GM12892 (cell line): ENCODE measurements around the gene GNPDA2. TPM values are rescaled to one million over a fixed set of nuclear protein-coding genes. Genes with fewer than 3 reads are reported as not detected.
A peak's percentile ranks its signal among the peaks of the same experiment; 100 is the strongest.
"Not testable (repeated sequence)": the region's sequence is repeated elsewhere in the genome, so short reads cannot be mapped to it uniquely, and the experiment has no call there.

Experiments
- DNase-seq: peaks from one replicate; pipeline ENCODE4 v3.0.0; 2011; ENCODE audit not compliant: insufficient read length
- FAIRE-seq: peaks from 2 replicates; lab custom pipeline; 2011; peaks lifted over from hg19 to GRCh38; lab: Jason Lieb, UNC
- POLR2A ChIP-seq: IDR thresholded peaks from 2 replicates; pipeline ENCODE4 v1.6.1; 2011; ENCODE audit warnings: low read depth, low read length, control low read depth
- POLR2AphosphoS5 ChIP-seq: IDR thresholded peaks from 2 replicates; pipeline ENCODE4 v1.6.1; 2011; ENCODE audit warnings: low read depth, low read length, control low read depth
- TAF1 ChIP-seq: IDR thresholded peaks from 2 replicates; pipeline ENCODE4 v1.6.1; 2011; ENCODE audit warnings: low read depth, mild to moderate bottlenecking, control low read depth, low read length, borderline replicate concordance
- polyA plus RNA-seq: library from polyadenylated mRNA; unstranded; fragments of >200 nt; gene quantifications from one replicate; pipeline ENCODE4 v1.2.1, GENCODE V29; 2012; ENCODE audit warnings: missing spikeins, inconsistent platforms; ENCODE audit not compliant: missing spikeins

GNPDA2 gene
- polyA plus RNA-seq: 26.3 TPM

GRCh38 chr4:44726038-44726871, at the start of gene GNPDA2:
TSS of gene GNPDA2 (minus strand) at chr4:44726556. CDS start at chr4:44722207, 4,349 bp downstream.
- TF ChIP-seq TAF1 (peak; percentile 34; the same call in 1 of the 2 replicates), POLR2AphosphoS5 (peak; percentile 85), POLR2A (peak; percentile 92)
- FAIRE-seq (peak; percentile 97), DNase-seq (peak; percentile 51)

- FAIRE-seq (no peak), DNase-seq (no peak)
Observed at GRCh38 chr4:44772340-44772739, 46.0 kb upstream of the GNPDA2 start.

DNA sequence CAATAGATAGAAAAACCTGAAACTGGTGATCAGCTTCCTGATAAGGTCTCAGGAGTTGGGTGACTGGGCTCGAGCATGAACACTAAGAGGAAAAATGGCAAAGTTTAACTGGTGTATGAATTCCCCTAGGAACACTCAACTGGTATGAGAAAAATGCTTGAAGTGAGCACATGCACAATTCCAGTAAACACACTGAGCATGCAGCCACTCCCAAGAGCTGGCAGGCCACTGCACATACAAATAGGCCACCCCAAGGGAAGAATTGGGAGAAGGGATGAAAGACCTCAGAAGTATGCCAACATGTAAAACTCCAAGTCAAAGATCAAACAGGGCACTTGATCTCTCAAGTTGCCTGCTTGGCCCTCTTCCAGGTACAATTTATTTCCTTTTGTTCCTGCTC, 45.4 kb upstream of the GNPDA2 start:
- TF ChIP-seq TAF1: no peak
- TF ChIP-seq POLR2A: no peak
- no peak for TF ChIP-seq POLR2AphosphoS5
- DNase-seq (no peak), FAIRE-seq (no peak)

More at GRCh38 chr4:44772340-44772739, 46.0 kb upstream of the GNPDA2 start:
- TF ChIP-seq POLR2AphosphoS5 (no peak), POLR2A (no peak), TAF1 (no peak)

- FAIRE-seq (no peak), DNase-seq (no peak)
- TF ChIP-seq POLR2A: no peak
- no peak for TF ChIP-seq POLR2AphosphoS5
- no peak for TF ChIP-seq TAF1
Observed at GRCh38 chr4:44766453-44766852, 40.1 kb upstream of the GNPDA2 start.

- TF ChIP-seq TAF1 (no peak), POLR2A (no peak), POLR2AphosphoS5 (no peak)
- FAIRE-seq: no peak
- no peak for DNase-seq
Observed at GRCh38 chr4:44765116-44765515, 38.8 kb upstream of the GNPDA2 start.

DNA sequence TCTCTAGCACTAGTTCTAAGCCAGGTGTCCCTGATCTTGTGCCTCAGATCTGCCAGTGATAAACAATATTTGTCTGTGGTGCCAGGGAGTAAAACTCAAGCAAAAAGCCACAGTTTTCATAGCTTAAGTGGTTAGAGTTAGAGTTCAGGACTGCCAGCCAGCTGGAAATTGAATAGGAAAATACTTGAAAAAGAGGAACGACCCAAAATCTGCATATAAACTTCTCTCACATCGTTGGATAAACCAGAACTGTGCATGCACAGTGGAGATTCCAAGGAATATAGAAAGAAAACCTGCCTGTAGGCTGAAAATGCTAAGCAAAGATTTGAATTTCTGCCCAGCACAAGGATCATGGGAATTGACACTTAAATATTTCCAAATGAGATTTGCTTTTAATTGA, 35.0 kb upstream of the GNPDA2 start:
- FAIRE-seq (no peak), DNase-seq (no peak)
- TF ChIP-seq POLR2AphosphoS5 (no peak), POLR2A (no peak), TAF1 (no peak)

DNA sequence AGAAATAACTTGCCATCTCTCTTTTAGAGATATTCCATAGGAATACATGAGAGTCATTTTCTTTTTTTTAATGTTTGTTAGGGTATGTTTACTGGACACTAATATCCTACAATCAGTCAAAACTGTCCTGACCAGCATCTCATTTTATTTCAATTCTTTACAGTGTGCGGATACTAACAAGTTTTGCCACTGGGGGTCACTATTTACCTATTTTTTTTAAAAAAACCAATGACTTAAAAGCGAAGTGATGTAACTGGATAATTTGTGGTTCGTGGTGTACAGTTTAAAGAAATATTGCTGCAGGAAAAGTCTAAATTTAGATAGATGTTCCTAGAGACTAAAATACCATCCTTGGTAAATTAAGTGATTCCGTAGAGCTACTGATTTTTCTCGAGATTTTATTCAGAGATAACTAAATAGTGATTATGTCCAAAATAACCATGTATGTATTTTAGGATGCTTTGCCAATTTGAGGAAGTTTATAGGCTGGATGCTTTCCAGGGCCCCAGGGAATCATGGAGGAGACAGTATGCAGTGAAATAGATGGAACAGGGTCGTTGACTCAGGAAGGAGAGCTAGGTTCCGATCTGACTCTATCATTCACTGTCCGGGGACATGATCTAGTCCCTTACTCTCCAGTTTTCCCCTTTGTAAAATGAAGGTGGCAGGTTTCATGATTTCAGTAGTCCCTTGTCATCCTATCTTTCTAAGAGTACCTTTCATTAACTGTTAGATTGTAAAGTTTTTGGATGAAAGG, 34.0 kb upstream of the GNPDA2 start:
- FAIRE-seq (no peak), DNase-seq (no peak)

DNA sequence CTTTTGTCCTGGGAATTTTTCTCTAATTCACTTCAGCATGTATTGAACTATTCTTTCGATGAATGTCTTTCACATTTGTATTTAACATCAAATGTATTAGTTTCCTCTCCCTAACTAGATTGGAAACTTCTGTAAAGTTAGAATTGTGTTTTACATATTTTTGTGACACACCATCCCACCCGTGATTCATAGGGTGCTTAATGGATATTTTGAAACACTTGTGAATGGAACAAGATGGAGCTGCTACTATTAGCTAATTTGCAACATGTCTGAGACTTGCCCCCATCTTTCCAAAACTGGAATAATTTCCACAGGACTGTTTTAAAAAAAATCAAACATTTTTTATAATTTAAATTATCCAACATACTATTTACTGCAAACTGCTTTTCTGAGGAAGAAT, 30.2 kb upstream of the GNPDA2 start:
- FAIRE-seq: no peak

More for the DNA sequence above, 34.0 kb upstream of the GNPDA2 start:
- TF ChIP-seq TAF1: no peak
- no peak for TF ChIP-seq POLR2AphosphoS5
- no peak for TF ChIP-seq POLR2A

GRCh38 chr4:44740201-44740600, 13.8 kb upstream of the GNPDA2 start:
- DNase-seq: no peak
- no peak for FAIRE-seq
- TF ChIP-seq TAF1: no peak
- TF ChIP-seq POLR2A: no peak
- no peak for TF ChIP-seq POLR2AphosphoS5

More for the DNA sequence above, 30.2 kb upstream of the GNPDA2 start:
- DNase-seq: no peak
- TF ChIP-seq POLR2A: no peak
- TF ChIP-seq TAF1: no peak
- TF ChIP-seq POLR2AphosphoS5: no peak

DNA sequence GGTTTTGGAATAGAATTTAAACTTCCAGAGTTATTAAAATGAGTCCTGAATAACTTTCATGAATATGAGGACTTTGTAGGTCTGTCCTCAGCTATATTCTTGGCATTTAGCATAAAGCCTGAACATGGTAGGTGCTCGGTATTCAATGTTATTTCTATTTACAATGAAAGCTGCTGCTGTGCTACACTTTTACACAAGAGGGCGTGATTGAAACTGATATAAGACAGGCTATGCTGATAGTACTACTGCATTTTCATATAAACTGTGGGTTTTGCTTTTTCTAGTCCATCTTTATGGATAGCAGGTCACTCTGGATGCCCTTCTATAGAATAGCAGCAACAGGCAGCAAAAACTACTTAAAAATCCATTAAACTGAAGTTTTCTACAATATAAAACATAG, 12.3 kb upstream of the GNPDA2 start:
- DNase-seq (no peak), FAIRE-seq (no peak)
- TF ChIP-seq POLR2A: no peak
- TF ChIP-seq POLR2AphosphoS5: no peak
- no peak for TF ChIP-seq TAF1

GRCh38 chr4:44736900-44737299, 10.5 kb upstream of the GNPDA2 start:
- DNase-seq (no peak), FAIRE-seq (no peak)
- no peak for TF ChIP-seq POLR2A
- TF ChIP-seq TAF1: no peak
- no peak for TF ChIP-seq POLR2AphosphoS5

DNA sequence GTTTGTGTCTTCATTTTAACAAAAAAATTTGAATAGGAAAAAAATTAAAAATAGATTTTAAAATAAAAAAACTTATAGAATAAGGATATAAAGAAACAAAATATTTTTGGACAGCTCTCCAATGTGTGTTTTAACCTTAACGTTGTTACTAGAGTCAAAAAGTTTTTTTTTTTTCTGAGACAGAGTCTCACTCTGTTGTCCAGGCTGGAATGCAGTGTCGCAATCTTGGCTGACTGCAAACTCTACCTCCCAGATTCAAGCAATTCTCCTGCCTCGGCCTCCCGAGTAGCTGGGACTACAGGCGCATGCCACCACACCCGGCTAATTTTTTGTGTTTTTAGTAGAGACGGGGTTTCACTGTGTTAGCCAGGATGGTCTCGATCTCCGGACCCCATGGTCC, 2.3 kb upstream of the GNPDA2 start:
- FAIRE-seq, DNase-seq: not testable (repeated sequence)
